ENCODE measurements around the gene PSTK.

PSTK gene

DNA sequence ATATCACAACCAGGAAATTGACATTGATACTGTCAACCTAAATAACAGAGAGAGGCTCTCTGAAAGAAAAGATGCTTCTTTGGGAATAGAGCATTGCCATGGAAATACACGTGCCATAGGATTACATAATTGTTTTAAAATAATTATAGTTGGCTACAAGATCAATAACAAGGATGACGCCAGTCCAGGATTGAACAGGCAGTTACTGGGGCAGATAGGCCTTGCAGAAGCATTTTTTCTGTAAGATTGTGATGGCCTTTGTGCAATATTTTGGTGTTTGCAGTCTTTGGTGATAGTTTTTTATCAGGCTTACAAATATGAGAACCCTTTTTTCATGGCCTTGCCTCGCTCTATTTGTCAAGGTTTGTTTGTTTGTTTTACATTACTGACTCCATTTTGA lies 39.1 kb downstream of the PSTK start:
- Histone ChIP-seq H3K4me3 (ENCODE audit: low read depth, low read length) (no peak overlapping the region), H3K4me1 (ENCODE audit: control insufficient read depth, insufficient read depth, low read length, unreplicated experiment) (no peaks in the 10 kb centered on the region), H2AFZ (ENCODE audit: low read length, unreplicated experiment) (no peak overlapping the region), H3K79me2 (ENCODE audit: control insufficient read depth, insufficient read depth, low read length, unreplicated experiment) (no peaks in the 10 kb centered on the region), H3K36me3 (ENCODE audit: insufficient read depth, low read length) (no peaks in the 10 kb centered on the region), H3K27me3 (ENCODE audit: insufficient read depth, low read length) (no peaks in the 10 kb centered on the region), H3K27ac (ENCODE audit: low read depth, low read length) (no peak overlapping the region)

DNA sequence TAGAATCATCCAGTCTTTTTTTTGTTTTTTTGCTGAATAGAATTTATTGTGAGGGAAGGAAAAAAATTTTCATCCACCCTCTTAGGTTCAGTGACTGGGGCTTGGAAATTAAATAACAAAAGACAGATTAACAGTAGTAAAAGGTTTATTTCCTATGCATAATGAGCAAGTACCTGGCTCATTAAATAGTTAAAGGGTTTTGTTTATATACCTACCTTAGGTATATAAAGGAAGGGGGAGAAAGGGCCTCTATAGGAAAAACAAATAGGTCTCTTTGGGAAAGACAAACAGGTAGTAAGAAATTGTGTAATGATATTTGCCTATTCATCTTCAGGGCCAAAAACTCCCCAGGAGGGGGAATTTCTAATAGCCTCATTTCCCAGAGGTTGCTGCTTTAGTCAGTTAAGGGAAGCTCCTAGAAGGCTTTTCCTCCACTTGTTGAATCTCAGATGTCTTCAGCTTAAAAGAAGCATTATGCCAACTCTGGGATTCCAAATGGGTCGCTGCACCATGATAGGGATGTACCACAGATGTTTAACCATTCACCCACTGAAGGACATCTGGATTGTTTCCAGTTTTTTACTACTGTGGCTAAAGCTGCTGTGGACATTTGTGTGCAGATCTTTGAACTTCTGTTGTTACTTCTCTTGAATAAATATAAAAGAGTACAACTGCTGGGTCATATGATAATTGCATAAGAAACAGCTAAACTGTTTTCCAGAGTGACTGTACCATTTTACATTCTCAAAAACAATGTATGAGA lies 39.9 kb downstream of the PSTK start:
- Histone ChIP-seq H3K4me3 (ENCODE audit: low read depth, low read length) (no peak overlapping the region), H3K4me1 (ENCODE audit: control insufficient read depth, insufficient read depth, low read length, unreplicated experiment) (no peaks in the 10 kb centered on the region), H3K27ac (ENCODE audit: low read depth, low read length) (no peak overlapping the region), H3K27me3 (ENCODE audit: insufficient read depth, low read length) (no peaks in the 10 kb centered on the region), H3K36me3 (ENCODE audit: insufficient read depth, low read length) (no peaks in the 10 kb centered on the region), H2AFZ (ENCODE audit: low read length, unreplicated experiment) (no peak overlapping the region), H3K79me2 (ENCODE audit: control insufficient read depth, insufficient read depth, low read length, unreplicated experiment) (no peaks in the 10 kb centered on the region)

- no peaks in the 10 kb centered on the region for H3K27me3 ChIP-seq (ENCODE audit: insufficient read depth, low read length)
- H3K4me1 ChIP-seq (ENCODE audit: control insufficient read depth, insufficient read depth, low read length, unreplicated experiment) = no peaks in the 10 kb centered on the region
- no peak overlapping the region for H2AFZ ChIP-seq (ENCODE audit: low read length, unreplicated experiment)
- H3K79me2 ChIP-seq (ENCODE audit: control insufficient read depth, insufficient read depth, low read length, unreplicated experiment) = no peaks in the 10 kb centered on the region
- no peak overlapping the region for H3K27ac ChIP-seq (ENCODE audit: low read depth, low read length)
- no peak overlapping the region for H3K4me3 ChIP-seq (ENCODE audit: low read depth, low read length)
- H3K36me3 ChIP-seq (ENCODE audit: insufficient read depth, low read length) = no peaks in the 10 kb centered on the region
Measured at GRCh38 chr10:123021517-123021916, 41.3 kb downstream of the PSTK start.

DNA sequence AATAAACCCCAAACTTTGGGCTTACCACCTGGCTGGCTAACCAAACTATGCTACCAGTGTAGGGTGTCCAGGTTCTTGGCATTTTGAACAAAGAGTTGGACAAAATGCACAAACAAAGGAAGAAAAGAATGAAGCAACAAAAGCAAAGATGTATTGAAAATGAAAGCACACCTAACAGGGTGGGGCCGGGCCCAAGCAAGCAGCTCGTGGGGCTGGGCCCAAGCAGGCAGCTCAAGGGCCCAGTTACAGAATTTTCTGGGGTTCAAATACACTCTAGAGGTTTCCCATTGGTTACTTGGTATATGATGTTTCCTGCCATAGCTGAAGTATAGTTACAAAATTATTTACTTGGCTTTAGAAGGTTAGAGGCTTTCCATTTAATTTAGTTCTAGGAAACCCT lies 44.3 kb downstream of the PSTK start:
- Histone ChIP-seq H3K4me1 (ENCODE audit: control insufficient read depth, insufficient read depth, low read length, unreplicated experiment) (no peaks in the 10 kb centered on the region), H3K79me2 (ENCODE audit: control insufficient read depth, insufficient read depth, low read length, unreplicated experiment) (no peaks in the 10 kb centered on the region), H3K4me3 (ENCODE audit: low read depth, low read length) (no peak overlapping the region), H3K27ac (ENCODE audit: low read depth, low read length) (no peak overlapping the region), H3K27me3 (ENCODE audit: insufficient read depth, low read length) (no peaks in the 10 kb centered on the region), H2AFZ (ENCODE audit: low read length, unreplicated experiment) (no peak overlapping the region), H3K36me3 (ENCODE audit: insufficient read depth, low read length) (no peaks in the 10 kb centered on the region)

GRCh38 chr10:123026302-123026701 lies 46.1 kb downstream of the PSTK start:
- H3K36me3 ChIP-seq (ENCODE audit: insufficient read depth, low read length) = no peaks in the 10 kb centered on the region
- H3K4me3 ChIP-seq (ENCODE audit: low read depth, low read length) = no peak overlapping the region
- H2AFZ ChIP-seq (ENCODE audit: low read length, unreplicated experiment) = no peak overlapping the region
- no peaks in the 10 kb centered on the region for H3K79me2 ChIP-seq (ENCODE audit: control insufficient read depth, insufficient read depth, low read length, unreplicated experiment)
- no peaks in the 10 kb centered on the region for H3K4me1 ChIP-seq (ENCODE audit: control insufficient read depth, insufficient read depth, low read length, unreplicated experiment)
- no peaks in the 10 kb centered on the region for H3K27me3 ChIP-seq (ENCODE audit: insufficient read depth, low read length)
- no peak overlapping the region for H3K27ac ChIP-seq (ENCODE audit: low read depth, low read length)

GRCh38 chr10:123027861-123028260 lies 47.7 kb downstream of the PSTK start:
- Histone ChIP-seq H3K4me1 (ENCODE audit: control insufficient read depth, insufficient read depth, low read length, unreplicated experiment) (no peaks in the 10 kb centered on the region), H3K27me3 (ENCODE audit: insufficient read depth, low read length) (no peaks in the 10 kb centered on the region), H3K36me3 (ENCODE audit: insufficient read depth, low read length) (no peaks in the 10 kb centered on the region), H3K27ac (ENCODE audit: low read depth, low read length) (no peak overlapping the region), H2AFZ (ENCODE audit: low read length, unreplicated experiment) (no peak overlapping the region), H3K4me3 (ENCODE audit: low read depth, low read length) (no peak overlapping the region), H3K79me2 (ENCODE audit: control insufficient read depth, insufficient read depth, low read length, unreplicated experiment) (no peaks in the 10 kb centered on the region)

DNA sequence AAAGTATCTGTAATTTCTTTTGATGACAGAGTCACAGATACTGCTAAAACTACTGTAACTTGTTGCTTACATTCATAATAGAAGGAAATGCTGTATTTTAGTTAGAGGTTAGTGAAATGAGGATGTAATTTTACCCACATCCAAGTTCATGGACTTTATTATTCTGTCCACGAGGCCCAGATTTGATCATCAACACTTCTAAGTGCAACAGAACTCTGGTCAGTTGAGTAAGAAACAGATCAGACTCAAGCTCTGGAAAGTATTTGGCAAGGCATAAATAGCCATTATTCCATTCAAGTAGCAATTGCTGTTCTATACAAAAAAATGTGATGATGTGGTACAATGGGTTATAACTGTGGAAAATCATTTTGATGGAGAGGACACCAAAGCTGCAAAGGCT lies 50.9 kb downstream of the PSTK start:
- H3K4me1 ChIP-seq (ENCODE audit: control insufficient read depth, insufficient read depth, low read length, unreplicated experiment) = no peaks in the 10 kb centered on the region
- no peak overlapping the region for H2AFZ ChIP-seq (ENCODE audit: low read length, unreplicated experiment)
- H3K27ac ChIP-seq (ENCODE audit: low read depth, low read length) = no peak overlapping the region
- no peaks in the 10 kb centered on the region for H3K79me2 ChIP-seq (ENCODE audit: control insufficient read depth, insufficient read depth, low read length, unreplicated experiment)
- H3K27me3 ChIP-seq (ENCODE audit: insufficient read depth, low read length) = no peaks in the 10 kb centered on the region
- no peak overlapping the region for H3K4me3 ChIP-seq (ENCODE audit: low read depth, low read length)
- H3K36me3 ChIP-seq (ENCODE audit: insufficient read depth, low read length) = no peaks in the 10 kb centered on the region

- no peak overlapping the region for H3K4me3 ChIP-seq (ENCODE audit: low read depth, low read length)
- H3K27ac ChIP-seq (ENCODE audit: low read depth, low read length) = no peak overlapping the region
- no peak overlapping the region for H2AFZ ChIP-seq (ENCODE audit: low read length, unreplicated experiment)
- no peaks in the 10 kb centered on the region for H3K27me3 ChIP-seq (ENCODE audit: insufficient read depth, low read length)
- no peaks in the 10 kb centered on the region for H3K79me2 ChIP-seq (ENCODE audit: control insufficient read depth, insufficient read depth, low read length, unreplicated experiment)
- no peaks in the 10 kb centered on the region for H3K36me3 ChIP-seq (ENCODE audit: insufficient read depth, low read length)
- H3K4me1 ChIP-seq (ENCODE audit: control insufficient read depth, insufficient read depth, low read length, unreplicated experiment) = no peaks in the 10 kb centered on the region
Measured at GRCh38 chr10:123034332-123034731, 54.1 kb downstream of the PSTK start.

GRCh38 chr10:123035467-123036086 lies 55.4 kb downstream of the PSTK start:
- no peak overlapping the region for H3K4me3 ChIP-seq (ENCODE audit: low read depth, low read length)
- no peak overlapping the region for H3K27ac ChIP-seq (ENCODE audit: low read depth, low read length)
- H3K4me1 ChIP-seq (ENCODE audit: control insufficient read depth, insufficient read depth, low read length, unreplicated experiment) = no peaks in the 10 kb centered on the region
- H3K27me3 ChIP-seq (ENCODE audit: insufficient read depth, low read length) = no peaks in the 10 kb centered on the region
- no peaks in the 10 kb centered on the region for H3K79me2 ChIP-seq (ENCODE audit: control insufficient read depth, insufficient read depth, low read length, unreplicated experiment)
- no peak overlapping the region for H2AFZ ChIP-seq (ENCODE audit: low read length, unreplicated experiment)
- no peaks in the 10 kb centered on the region for H3K36me3 ChIP-seq (ENCODE audit: insufficient read depth, low read length)

GRCh38 chr10:123038782-123039631 lies 58.8 kb downstream of the PSTK start:
- no peak overlapping the region for H2AFZ ChIP-seq (ENCODE audit: low read length, unreplicated experiment)
- no peaks in the 10 kb centered on the region for H3K27me3 ChIP-seq (ENCODE audit: insufficient read depth, low read length)
- no peaks in the 10 kb centered on the region for H3K36me3 ChIP-seq (ENCODE audit: insufficient read depth, low read length)
- no peaks in the 10 kb centered on the region for H3K79me2 ChIP-seq (ENCODE audit: control insufficient read depth, insufficient read depth, low read length, unreplicated experiment)
- no peak overlapping the region for H3K4me3 ChIP-seq (ENCODE audit: low read depth, low read length)
- H3K4me1 ChIP-seq (ENCODE audit: control insufficient read depth, insufficient read depth, low read length, unreplicated experiment) = no peaks in the 10 kb centered on the region
- no peak overlapping the region for H3K27ac ChIP-seq (ENCODE audit: low read depth, low read length)

DNA sequence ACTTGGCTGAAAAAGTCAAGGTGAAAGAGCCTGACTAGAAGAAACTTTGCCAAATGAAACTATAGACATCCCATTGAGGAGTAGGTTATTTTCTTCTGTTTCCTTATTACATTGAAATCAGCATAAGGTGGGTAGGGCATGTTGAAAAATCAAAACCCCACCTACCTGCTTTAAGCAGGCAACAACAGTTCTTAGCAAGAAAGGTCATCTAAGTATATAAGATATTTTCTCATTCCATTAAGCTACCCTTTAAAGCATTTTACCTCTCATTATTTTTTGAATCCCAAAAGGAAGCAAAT lies 59.4 kb downstream of the PSTK start:
- Histone ChIP-seq H2AFZ (ENCODE audit: low read length, unreplicated experiment) (no peak overlapping the region), H3K27ac (ENCODE audit: low read depth, low read length) (no peak overlapping the region), H3K79me2 (ENCODE audit: control insufficient read depth, insufficient read depth, low read length, unreplicated experiment) (no peaks in the 10 kb centered on the region), H3K4me1 (ENCODE audit: control insufficient read depth, insufficient read depth, low read length, unreplicated experiment) (no peaks in the 10 kb centered on the region), H3K4me3 (ENCODE audit: low read depth, low read length) (no peak overlapping the region), H3K27me3 (ENCODE audit: insufficient read depth, low read length) (no peaks in the 10 kb centered on the region), H3K36me3 (ENCODE audit: insufficient read depth, low read length) (no peaks in the 10 kb centered on the region)
